Activated CD8-positive, alpha-beta memory T cell treated with anti-CD3 and anti-CD28 coated beads for 24 hours (primary cell): ENCODE data around the gene TAOK1.

Experiments
- DNase-seq: peaks from one replicate; pipeline ENCODE4 v3.0.0-alpha.2; 2020

TAOK1 gene

GRCh38 chr17:29571883-29572681 is 181.9 kb downstream of the TAOK1 start:
- DNase-seq: peak; percentile 64

DNA sequence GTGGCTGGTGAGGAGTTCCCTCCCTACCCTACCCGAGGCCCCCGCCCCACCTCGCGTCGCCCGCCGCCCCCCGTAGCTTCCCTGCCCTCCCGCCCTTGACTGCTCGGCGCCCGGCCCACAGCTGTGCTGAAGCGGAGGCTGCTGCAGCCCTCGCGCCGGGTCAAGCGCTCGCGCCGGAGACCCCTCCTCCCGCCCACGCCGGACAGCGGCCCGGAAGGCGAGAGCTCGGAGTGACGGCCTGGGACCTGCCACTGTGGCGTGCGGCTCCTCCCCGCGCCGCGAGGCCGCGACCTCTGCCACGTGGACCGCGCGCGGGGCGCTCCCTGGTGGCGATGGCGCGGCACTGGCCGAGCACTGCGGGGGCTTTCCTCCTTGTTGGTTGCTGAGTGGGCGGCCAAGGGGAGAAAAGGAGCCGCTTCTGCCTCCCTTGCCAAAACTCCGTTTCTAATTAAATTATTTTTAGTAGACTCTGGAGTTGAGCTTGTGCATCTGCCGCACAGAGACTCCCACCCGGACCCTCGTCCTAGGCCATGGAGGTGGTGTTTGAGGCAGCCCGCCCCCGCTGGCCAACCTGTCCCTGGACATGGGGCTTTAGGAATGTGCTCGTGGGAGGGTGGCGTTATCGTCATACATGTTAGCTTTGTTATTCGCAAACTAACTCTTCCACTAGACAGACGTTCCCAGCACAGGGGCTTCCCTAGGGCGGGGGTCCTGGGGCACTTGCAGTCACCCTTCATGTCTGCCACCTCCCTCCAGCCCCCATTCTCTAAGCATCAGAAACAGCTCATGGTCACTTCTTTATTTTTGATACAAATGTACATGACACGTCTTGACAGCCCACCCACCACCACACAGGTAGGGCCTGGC is 182.8 kb downstream of the TAOK1 start:
- peak; percentile 86 for DNase-seq

DNA sequence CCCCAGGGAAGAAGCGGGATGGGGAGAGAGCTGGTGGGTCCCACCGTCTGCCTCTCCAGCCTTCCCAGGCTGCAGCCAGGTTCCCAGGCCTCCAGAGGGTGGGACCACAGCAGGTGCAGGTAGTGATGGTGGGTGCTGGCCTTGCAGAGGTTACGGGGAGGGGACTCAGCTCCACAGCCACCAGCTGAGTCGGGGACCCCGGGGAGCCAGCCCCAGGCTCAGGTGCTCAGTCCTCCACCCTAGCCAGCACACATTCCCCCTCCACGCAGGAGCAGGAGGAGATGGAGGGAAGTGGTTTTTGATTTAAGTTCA is 183.4 kb downstream of the TAOK1 start:
- DNase-seq: no peak

GRCh38 chr17:29573871-29574731 is 183.9 kb downstream of the TAOK1 start:
- DNase-seq: no peak

- no peak for DNase-seq
Observed at GRCh38 chr17:29574732-29575510, 184.8 kb downstream of the TAOK1 start.

- DNase-seq: no peak
Observed at GRCh38 chr17:29575511-29576213, 185.5 kb downstream of the TAOK1 start.

DNA sequence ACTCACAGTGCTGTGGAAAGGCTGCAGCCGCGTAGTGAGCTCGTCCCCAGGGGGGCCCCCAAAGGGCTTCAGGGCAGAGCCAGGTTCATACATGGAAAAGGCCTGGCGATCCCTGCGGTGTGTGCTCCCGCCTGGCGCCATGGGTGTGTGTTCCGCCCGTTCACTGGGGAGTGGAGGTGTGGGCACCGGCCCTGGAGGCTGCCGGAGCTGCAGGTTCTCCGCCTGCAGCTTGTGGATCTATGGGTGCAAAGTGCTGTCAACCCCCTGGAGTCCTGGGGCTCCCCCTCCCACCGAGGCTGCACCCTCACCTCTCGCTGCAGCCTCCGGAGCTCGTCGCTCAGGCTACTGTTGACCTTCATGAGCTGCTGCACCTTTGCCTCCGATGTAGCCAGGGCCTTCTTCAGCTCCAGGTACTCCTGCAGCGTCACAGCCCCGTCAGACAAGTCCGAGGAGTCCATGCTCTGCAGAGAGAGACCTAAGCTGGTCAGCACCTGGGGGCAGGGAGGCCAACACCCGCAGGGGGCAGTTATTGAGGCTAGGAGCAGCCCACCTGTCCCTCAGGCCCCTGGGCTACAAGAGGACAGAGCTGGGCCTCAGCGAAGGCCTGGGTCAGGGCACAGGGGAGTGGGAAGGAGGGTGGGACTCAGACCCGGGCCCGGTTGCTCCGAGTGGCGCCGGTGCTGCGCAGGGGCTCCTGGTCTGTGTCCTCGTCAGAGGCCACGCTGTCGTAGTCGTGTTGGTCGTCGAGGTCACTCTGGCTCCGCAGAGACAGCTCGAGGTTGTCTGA is 186.2 kb downstream of the TAOK1 start:
- DNase-seq: no peak

GRCh38 chr17:29577001-29577370 is 186.8 kb downstream of the TAOK1 start:
- no peak for DNase-seq

- no peak for DNase-seq
Observed at GRCh38 chr17:29577385-29578211, 187.4 kb downstream of the TAOK1 start.

- DNase-seq: no peak
Observed at GRCh38 chr17:29578626-29579485, 188.7 kb downstream of the TAOK1 start.

DNA sequence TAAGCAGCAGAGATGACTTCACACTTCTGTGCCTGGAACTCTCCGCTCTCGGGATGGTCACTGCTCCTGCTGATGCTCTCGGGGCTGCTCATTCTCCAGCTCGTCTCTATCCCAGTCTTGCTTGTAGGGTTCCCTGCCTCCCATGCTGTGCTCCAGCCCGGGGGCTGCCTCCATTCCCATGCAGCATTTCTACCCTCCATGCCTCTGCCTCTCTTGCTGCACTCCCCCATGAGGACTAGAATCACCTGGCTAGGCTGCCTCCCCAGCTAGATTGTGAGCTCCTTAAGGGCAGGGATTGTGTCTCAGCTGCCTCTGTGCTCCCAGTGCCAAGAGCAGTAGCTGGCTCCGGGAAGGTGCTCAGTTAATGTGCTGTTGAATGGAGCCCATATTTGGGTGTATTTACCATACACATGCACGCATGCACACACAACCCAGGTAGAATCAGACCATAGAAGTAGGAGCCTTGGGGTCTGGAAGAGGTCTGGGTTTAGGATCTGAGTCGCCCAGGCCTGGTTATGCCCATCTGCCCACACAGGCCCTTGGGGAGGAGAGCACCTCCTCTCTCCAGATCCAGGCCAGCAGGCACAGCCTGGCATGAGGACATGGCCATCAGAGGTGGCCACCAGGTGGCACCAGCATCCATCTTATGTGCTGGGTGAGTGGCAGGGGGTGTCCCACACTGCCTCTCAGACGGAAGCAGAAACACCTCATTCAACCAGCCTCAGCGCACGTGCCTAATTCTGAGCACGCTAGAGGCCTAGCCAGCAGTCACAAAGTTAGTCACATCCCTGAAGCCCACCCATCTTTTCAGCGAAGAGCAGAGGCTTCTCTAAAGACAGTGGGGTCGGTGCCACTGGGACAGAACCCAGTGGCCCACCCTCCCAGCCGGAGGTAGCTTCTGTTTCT is 190.0 kb downstream of the TAOK1 start:
- peak; percentile 94 for DNase-seq

GRCh38 chr17:29581583-29582253 is 191.6 kb downstream of the TAOK1 start:
- no peak for DNase-seq

- DNase-seq: no peak
Observed at GRCh38 chr17:29582254-29582765, 192.1 kb downstream of the TAOK1 start.

- no peak for DNase-seq
Observed at GRCh38 chr17:29582772-29583171, 192.6 kb downstream of the TAOK1 start.

GRCh38 chr17:29583324-29584248 is 193.4 kb downstream of the TAOK1 start:
- no peak for DNase-seq
